HCEC 1CT (cell line): ENCODE data around the gene TBC1D22A.

Experiments used
- DNase-seq: peaks from one replicate; pipeline ENCODE4 v3.0.0-alpha.2; 2017

Gene TBC1D22A

GRCh38 chr22:46737976-46738646, 24.3 kb upstream of the TBC1D22A start, which contains the start of gene CERK:
TSS of gene CERK (minus strand) at chr22:46738252. CDS start at chr22:46738148, 104 bp downstream.
- peak; percentile 42 for DNase-seq

DNA sequence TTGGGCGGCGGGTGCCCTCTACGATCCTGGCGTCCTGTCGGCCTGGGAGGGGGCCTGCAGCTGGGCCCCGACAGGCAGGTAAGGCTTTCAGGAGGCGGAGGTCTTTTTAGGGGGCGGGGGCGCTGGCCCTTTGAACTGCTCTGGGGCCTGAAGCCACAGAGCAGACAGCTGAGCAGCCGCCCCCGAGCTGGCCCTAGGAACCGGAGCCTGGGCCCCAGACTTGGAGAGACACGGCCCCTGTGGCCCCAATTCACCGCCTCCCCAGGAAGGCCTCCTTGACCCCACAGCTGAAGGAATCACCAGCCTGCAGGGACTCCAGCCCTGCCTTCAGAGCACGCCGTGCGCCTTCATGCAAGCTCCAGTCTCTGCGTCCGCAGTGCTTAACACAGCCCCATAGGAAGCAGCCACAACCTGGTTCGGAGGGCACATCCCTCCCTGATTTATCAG, 23.8 kb upstream of the TBC1D22A start:
- no peak for DNase-seq

DNA sequence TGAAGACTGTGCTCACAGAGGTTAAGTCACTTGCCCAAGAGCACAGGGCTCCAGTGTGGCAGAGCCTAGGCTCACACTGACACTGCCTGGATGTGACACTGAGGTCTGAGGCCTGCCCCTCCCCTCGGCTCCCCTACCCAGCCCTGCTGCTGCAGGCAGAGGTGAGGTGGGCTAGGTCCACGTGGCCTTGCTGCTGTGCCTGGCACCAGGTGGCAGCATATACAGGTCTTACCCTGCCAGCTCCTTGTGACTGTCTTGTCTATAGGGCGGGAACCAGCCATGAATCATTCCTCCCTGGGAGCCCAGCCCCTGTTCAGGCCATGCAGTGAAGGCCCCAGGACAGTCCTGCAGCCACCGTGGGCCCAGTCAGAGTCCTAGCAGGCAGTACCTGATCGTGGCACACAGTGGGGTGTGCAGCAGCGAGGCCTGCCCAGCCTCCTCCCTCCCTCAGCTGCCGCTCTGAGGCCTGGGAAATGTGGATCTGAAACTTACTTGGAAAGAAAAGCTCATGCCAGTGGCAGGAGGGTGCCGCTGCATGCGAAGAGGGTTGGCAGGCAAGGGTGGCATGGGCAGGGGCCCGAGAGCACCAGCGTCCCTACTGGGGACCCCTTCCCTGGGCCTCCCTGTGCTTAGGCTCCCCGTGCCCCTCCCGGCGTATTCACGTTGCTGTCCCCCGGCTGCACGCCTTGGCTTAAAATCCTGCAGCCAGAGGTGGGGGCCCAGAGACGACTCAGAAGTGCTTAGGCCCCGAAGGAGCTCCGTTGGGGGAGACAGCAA, 23.2 kb upstream of the TBC1D22A start:
- peak; percentile 49 for DNase-seq

DNA sequence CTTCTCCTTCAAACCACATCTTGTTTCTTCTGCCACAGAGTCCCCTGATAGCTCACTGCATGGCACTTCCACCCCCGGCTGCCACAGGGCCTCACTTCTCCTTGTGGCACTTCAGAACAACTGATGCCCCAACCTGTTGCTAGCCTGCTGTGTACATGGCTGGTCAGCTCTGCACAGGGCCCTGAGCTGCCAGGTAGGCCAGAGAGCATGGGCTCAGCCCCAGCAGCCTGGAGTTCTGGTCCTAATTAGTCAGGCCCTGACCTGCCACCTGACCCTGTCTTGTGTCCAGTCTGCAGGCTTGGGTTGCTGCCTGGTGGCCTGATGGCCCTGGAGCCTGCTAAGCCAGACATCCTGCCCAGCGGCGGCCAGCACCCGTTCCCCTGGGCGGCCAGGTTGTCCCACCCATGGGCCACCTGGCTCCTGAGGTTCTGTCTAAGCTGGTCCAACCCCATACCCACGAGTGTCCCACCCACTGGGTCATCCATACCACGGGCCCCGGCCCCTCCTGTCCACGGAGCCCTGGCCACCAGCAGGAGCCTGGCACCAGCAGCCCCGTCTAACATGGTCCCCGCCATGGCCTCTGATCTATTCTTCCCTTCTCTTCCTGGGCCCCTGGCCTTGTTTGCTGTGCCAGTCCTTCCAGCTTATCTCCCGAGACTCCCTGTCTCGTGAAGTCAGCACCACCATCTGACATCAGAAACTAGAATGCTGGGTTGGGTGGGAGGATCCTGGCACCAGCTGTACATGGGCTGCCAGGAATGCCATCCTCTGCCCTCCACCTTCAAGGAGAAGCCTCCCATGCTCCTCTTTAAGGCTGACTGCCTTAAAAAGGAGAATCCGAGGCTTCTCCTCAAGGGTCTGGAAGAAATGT, 21.3 kb upstream of the TBC1D22A start:
- DNase-seq: no peak

DNA sequence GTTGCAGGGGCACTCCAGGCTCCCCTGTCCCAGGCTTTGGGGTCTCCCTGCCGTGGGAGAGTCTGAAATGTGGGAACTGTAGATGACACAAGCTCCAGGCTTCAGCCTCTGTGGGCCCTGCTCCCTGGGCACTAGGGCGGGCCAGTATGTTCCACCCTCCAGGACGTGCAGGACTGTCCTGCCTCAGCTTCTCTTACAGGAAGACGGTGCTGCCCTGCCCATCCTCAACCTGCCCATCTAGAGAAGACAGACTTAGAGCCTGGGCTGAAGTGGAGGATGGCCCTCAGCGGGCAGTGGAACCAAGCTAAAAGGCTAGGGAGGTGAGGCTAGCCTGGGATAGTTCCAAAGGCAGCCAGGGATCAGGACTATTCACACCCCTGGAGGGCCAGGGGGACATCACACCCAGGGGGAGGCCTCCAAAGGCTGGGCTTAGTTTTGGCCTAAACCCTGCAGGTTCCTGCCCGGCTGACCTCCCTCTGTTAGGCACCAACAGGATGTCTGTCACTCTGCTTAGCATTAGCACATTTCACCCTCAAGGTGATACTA, 20.4 kb upstream of the TBC1D22A start:
- DNase-seq: no peak

GRCh38 chr22:46742576-46743221, 19.8 kb upstream of the TBC1D22A start:
- DNase-seq: no peak

DNA sequence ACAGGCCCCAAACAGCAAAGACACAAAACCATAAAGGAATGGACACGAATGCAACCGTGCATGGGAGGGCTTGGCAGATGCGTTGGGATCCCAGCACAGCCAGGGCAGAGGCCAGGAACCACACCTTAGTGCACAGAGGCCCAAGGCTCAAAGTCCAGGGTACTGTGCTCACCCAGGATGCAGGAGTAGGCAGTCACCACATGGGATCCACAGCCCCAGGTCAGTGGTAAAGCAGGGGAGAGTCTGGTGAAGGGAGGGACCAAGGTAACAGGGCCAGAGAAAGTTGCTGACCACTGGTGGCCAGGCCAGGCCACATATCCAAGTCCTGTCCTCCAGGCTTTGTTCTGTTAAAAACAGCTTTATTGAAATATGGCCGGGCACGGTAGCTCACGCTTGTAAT, 17.9 kb upstream of the TBC1D22A start:
- DNase-seq: no peak

GRCh38 chr22:46746192-46746591, 16.3 kb upstream of the TBC1D22A start:
- DNase-seq: no peak

- DNase-seq: no peak
These were observed 15.8 kb upstream of the TBC1D22A start for GRCh38 chr22:46746620-46747019.

- no peak for DNase-seq
These were observed 14.8 kb upstream of the TBC1D22A start for GRCh38 chr22:46747646-46748045.

DNA sequence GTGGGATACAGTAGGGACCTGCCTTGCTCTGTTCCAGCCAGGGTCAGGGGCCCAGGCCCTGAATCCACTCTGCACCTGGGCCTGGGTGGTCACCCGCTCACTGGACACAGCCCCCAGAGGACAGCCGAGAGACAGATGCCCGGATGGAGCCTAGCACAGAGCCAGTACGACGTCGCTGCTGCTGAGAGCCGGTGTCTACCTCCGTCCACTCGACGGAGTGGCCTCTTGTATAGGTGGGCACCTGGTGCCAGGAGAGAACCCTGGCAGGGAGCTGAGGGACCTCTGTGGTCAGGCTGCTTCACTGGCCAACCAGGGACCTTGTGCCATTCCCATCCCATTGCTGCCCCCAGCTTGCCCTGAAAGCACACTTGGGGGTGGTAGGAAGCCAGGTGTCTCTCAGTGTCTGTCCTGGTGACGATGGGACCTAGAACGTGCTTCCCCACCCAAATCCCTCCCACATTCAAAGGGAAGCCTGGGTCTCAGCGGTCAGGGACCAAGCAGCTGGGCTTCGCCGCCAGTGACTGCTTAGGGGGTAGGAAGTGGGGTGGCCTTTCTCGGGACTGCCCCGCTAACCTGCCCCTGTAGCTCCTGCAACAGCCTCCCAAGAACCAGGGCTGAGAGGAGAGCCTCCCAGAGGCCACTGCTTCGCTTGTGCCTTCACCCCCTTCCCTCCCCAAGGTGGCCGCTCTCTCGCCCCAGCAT, 14.1 kb upstream of the TBC1D22A start:
- no peak for DNase-seq

DNA sequence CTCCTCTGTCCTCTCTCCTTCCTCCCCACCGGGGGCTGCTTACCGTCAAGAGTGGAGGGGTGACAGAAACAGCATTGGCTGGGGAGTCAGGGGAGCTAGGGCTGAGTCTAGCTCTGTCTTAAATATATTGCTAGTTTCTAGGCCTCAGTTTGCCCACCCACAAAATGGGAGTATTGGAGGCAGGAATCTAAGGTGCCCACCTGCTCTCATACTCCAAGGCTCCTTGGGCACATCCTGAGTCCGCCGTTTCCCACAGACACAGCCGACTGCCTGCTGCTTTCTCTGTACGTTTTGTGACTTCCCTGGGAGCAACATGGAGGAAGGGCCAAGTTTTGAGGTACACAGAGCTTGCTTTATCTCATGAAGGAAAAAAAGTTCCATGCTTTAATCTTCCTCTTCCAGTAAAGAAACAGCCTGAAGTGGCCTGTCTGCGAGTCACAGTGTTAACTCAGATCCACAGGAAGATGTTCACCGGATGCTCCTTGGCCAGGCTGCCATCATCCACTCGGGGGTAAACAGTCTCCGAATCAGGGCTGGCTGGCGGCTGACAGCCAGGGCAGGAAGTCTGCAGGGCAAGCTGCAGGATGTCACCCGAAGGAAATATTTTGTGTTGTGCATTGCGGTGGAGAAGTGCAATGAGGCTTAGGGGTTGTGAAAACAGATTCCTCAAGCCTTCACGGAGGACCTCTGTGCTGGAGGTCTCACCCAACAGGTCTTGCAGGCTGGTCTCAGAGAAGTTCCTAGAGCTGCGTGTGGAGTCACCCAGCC, 13.4 kb upstream of the TBC1D22A start:
- DNase-seq: peak; percentile 20

DNA sequence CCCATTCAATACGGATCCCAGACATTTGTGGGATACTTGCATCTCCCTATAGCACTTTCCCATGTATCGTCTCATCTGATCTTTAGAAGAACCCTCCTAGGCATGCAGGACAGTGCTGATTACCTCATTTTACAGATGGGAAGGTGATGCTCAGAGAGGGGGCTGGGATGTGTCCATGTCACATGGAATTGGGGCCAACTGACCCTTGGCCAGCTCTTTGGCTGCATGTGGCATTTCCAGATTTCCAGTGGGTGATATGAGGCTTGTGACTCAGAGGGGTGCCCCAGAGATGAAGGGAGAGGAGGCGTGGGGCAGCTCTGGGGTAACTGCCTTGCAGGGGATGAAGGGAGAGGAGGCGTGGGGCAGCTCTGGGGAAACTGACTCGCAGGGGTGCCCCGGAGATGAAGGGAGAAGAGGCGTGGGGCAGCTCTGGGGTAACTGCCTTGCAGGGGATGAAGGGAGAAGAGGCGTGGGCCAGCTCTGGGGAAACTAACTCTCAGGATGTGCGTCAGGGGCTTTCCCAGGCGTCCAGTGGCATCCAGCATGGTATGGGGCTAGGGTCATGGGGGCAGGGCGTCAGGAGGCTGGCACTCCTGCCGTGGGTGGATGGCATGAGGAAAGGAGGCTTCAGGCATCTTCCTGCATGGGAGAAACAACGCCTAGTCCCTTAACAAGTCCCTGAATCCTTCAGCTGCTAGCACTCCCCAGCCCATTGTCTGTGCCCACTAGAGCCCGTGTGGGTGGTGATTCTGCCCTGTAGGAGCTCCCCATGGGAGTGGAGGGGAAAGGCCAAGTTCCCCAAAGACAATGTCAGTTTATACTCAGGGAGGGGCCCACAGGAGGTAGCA, 12.5 kb upstream of the TBC1D22A start:
- DNase-seq: no peak

GRCh38 chr22:46750530-46750800, 12.0 kb upstream of the TBC1D22A start:
- no peak for DNase-seq

GRCh38 chr22:46750863-46751443, 11.5 kb upstream of the TBC1D22A start:
- no peak for DNase-seq

GRCh38 chr22:46752286-46752987, 10.0 kb upstream of the TBC1D22A start:
- DNase-seq: no peak

DNA sequence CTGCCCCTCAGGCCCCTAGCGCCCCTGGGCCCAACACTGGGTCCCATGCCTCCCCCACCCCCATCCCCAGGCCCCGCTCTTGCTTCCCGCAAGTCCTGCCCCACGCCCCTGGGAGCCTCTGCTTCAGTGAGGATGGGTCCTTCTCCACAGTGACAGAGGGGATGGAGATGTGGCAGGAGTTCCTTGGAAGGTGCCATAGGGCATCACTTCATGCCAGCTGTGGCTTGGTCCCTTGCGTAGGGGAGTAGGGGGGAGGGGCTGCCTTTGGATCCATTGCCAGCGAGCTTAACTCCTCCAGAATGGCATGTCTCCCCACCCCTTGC, 9.5 kb upstream of the TBC1D22A start:
- DNase-seq: no peak

- DNase-seq: no peak
These were observed 9.1 kb upstream of the TBC1D22A start for GRCh38 chr22:46753360-46753759.

DNA sequence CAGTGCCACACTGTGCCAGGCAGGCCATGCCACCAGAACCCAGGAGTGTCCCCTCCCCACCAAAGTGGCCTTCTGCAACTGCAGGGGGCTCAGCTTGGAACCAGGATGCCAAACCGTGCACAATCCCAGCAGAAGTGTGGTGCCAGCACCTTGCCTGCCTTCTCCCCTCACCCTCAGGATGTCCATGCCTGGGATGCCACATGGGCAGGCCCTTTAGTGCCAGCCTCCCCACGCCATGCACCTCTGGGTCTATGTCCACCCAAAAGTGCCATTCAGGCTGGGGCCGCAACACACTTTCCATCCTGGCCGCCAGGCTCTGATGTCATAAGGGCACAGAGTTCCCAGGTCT, 8.7 kb upstream of the TBC1D22A start:
- no peak for DNase-seq
